Left lung (tissue), 10 donors: Measurements from ENCODE around the gene PRPH. TPM values are rescaled to one million over a fixed set of nuclear protein-coding genes. Genes with fewer than 3 reads are reported as not detected.

Source experiments
- ATAC-seq: fragments of 200-7000 bp; cut with Tn5 transposase; one replicate; pipeline ENCODE4 v1.9.1; 2020; ENCODE audit warnings: moderate library complexity
- DNase-seq, 4 donors: peaks; one replicate each; pipeline ENCODE4 v3.0.0-alpha.2; 2013 to 2020
- H3K27ac ChIP-seq, 2 donors: fragments of 200-600 bp; sonication (generic) in 1 of 2; one replicate each; pipeline versions ENCODE4 v1.5.0 to v1.8.0; 2020 to 2021
- H3K27me3 ChIP-seq, 2 donors: fragments of 200-600 bp; sonication (generic) in 1 of 2; one replicate each; pipeline versions ENCODE4 v1.5.0 to v1.8.0; 2020 to 2021
- H3K36me3 ChIP-seq, 2 donors: fragments of 200-600 bp; sonication (generic) in 1 of 2; one replicate each; pipeline versions ENCODE4 v1.5.0 to v1.8.0; 2020 to 2021
- H3K4me1 ChIP-seq, 2 donors: fragments of 200-600 bp; one replicate each; pipeline ENCODE4 v1.8.0; 2021
- H3K4me3 ChIP-seq, 2 donors: fragments of 200-600 bp; sonication (generic) in 1 of 2; one replicate each; pipeline versions ENCODE4 v1.5.0 to v1.8.0; 2020 to 2021; ENCODE audit warnings: mild to moderate bottlenecking in 1 of 2
- H3K9me3 ChIP-seq, 2 donors: fragments of 200-600 bp; sonication (generic) in 1 of 2; one replicate each; pipeline versions ENCODE4 v1.5.0 to v1.8.0; 2020 to 2021
- intact Hi-C, 2 donors: fragments of 100-400 bp; cut with DNase I; formaldehyde crosslinking; loops; one replicate each; pipeline versions ENCODE4 v1.11.2 to v1.14.2; 2022
- polyA plus RNA-seq, 6 donors: library from polyadenylated mRNA; unstranded; fragments of 120-200 nt; gene quantifications; one replicate each; pipeline ENCODE4 v1.2.1, GENCODE V29; 2013; ENCODE audit not compliant: insufficient read length in 6 of 6
- total RNA-seq, 2 donors: library from RNA; stranded (reverse); fragmentation: NEBNext Ultra II Directional; extraction: Animal tissue kit (Norgen Biotek cat#: 25700); gene quantifications; one replicate each; pipeline ENCODE4 v1.2.1, GENCODE V29; 2021
- TF ChIP-seq, protein P1 (sequence below), 2 donors: fragments of 200-600 bp; sonication (generic) in 1 of 2; IDR thresholded peaks; one replicate each; pipeline versions ENCODE4 v1.5.0 to v1.8.0; 2021; ENCODE audit warnings: antibody characterized with exemption in 2 of 2
- donor health status: DM: no; HTN: yes; CAD: no.
- donor health status: DM: no; HTN: no; CAD: no.

Gene PRPH
- total and polyA plus RNA-seq, 8 donors: 0.26 to 2.4 (median 1.7) TPM; not detected in 1

DNA sequence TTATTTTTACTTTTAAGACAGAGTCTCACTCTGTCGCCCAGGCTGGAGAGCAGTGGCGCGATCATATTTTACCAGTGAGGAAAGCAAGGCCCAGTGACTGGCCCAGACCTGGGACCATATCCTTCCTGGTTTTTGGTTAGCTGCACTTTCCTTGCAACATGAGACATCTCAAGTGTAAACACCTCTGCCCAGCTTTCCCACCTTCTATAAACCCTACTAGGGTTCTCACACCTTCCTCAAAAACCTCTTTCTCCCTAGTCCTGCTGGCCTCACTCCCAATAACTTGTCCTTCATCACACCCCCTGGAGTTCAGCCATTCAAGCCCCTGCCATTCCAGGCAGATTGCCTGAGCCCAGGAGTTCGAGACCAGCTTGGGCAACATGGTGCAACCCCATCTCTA lies 10.3 kb upstream of the PRPH start:
- TF ChIP-seq, protein P1, sequence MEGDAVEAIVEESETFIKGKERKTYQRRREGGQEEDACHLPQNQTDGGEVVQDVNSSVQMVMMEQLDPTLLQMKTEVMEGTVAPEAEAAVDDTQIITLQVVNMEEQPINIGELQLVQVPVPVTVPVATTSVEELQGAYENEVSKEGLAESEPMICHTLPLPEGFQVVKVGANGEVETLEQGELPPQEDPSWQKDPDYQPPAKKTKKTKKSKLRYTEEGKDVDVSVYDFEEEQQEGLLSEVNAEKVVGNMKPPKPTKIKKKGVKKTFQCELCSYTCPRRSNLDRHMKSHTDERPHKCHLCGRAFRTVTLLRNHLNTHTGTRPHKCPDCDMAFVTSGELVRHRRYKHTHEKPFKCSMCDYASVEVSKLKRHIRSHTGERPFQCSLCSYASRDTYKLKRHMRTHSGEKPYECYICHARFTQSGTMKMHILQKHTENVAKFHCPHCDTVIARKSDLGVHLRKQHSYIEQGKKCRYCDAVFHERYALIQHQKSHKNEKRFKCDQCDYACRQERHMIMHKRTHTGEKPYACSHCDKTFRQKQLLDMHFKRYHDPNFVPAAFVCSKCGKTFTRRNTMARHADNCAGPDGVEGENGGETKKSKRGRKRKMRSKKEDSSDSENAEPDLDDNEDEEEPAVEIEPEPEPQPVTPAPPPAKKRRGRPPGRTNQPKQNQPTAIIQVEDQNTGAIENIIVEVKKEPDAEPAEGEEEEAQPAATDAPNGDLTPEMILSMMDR (IDR thresholded peaks at IDR 0.05): no peak
- H3K4me3 ChIP-seq: no peak overlapping the region
- H3K27me3 ChIP-seq: peaks cover 0 to 34% of the 10 kb centered on the region in 2 donors
- H3K27ac ChIP-seq: no peak overlapping the region
- no peaks in the 10 kb centered on the region for H3K36me3 ChIP-seq
- no peak for DNase-seq
- H3K4me1 ChIP-seq: peaks cover 2 to 16% of the 10 kb centered on the region in 2 donors
- no peak for ATAC-seq
- intact Hi-C loops: loop anchor here in 1 of 2 donors (10.0 kb wide), 1 partner anchor 60 kb away; the partner anchor contains the start of gene DNAJC22
- no peaks in the 10 kb centered on the region for H3K9me3 ChIP-seq

DNA sequence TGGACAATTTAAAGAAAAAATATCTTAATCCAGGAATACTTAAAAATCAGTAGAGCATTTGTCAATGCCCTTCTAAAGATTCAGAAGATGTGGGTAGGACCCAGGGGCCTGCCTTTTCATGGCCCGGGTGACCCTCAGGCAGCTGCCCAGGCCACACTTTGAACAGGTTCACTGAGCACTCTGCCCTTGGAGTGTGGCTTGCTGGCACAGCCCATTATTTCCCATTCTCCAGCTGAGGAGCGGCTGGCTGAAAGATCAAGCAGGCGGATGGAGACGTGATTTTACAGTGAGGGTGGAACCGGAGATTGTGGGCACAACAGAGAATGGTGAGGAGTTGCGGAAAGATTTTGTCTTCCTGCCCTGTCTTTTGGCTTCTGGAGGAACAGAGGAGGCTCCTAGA lies 7.1 kb upstream of the PRPH start:
- H3K27me3 ChIP-seq: peaks cover 0 to 34% of the 10 kb centered on the region in 2 donors
- ATAC-seq: no peak
- intact Hi-C loops: loop anchor here in 1 of 2 donors (10.0 kb wide), 1 partner anchor 57 kb away; the partner anchor contains the start of gene DNAJC22

DNA sequence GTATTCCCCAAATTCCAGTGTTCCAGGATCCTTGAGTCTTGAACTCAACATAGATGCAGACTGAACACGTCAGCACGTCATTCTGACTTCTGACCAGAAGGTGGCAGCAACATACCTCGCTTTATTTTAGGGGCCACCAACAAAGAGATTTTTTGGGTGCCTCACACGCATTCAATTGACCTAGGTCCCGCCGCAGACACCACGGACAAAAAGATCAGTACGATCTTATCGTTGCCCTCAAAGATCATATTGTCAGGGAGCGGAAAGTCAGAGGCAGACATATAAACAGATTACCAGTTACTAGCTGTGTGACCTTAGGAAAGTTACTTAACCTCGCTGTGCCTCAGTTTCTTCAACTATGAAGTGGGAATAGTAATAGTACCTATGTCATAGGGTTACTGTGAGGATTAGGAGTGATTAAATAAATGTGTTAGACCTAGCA lies 6.5 kb upstream of the PRPH start:
- peak; percentile 81 for ATAC-seq
- intact Hi-C loops: loop anchor here in 1 of 2 donors (10.0 kb wide), 1 partner anchor 56 kb away; the partner anchor contains the start of gene DNAJC22
- DNase-seq: peak in 2 of 4 donors; percentile 48 to 68

More for the DNA sequence above, 7.1 kb upstream of the PRPH start:
- TF ChIP-seq, protein P1 (IDR thresholded peaks at IDR 0.05): no peak
- Histone ChIP-seq H3K9me3 (no peaks in the 10 kb centered on the region), H3K36me3 (no peaks in the 10 kb centered on the region), H3K4me3 (no peak overlapping the region), H3K4me1 (peaks cover 0 to 3% of the 10 kb centered on the region in 2 donors), H3K27ac (no peak overlapping the region)
- no peak for DNase-seq

DNA sequence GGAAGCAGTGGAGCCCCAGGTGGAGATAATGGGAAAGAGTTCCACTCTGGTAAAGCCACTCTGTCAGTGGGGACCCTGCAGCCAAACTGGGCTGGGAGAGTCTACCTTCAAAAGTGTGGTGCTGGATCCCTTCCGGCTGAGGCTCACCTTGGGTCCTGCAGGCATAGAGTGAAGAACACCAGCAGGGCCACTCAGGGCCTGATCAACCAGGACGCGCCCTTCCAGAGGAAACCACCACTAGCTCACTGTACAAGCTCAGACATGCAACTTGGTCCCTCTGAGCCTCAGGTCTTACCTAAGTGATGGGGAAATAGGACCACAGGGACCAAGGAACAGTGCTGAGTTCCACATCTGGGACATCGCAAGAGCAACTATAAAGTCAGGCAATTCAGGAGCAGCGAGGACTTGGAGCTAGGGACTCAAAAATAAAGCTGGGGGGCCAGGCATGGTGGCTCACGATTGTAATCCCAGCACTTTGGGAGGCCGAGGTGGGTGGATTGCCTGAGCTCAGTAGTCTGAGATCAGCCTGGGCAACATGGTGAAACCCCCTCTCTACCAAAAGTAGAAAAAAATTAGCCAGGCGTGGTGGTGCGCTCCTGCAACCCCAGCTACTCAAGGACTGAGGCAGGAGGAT lies 5.9 kb upstream of the PRPH start:
- intact Hi-C loops: loop anchor here in 1 of 2 donors (10.0 kb wide), 1 partner anchor 56 kb away; the partner anchor contains the start of gene DNAJC22
- peaks cover 0 to 9% of the 10 kb centered on the region in 2 donors for H3K4me1 ChIP-seq
- DNase-seq: no peak
- H3K9me3 ChIP-seq: no peaks in the 10 kb centered on the region
- no peak for ATAC-seq
- no peaks in the 10 kb centered on the region for H3K36me3 ChIP-seq
- H3K27me3 ChIP-seq: peaks cover 0 to 41% of the 10 kb centered on the region in 2 donors
- TF ChIP-seq, protein P1 (IDR thresholded peaks at IDR 0.05): no peak
- H3K27ac ChIP-seq: no peak overlapping the region
- no peak overlapping the region for H3K4me3 ChIP-seq

More for the DNA sequence above, 6.5 kb upstream of the PRPH start:
- Histone ChIP-seq H3K4me3 (no peak overlapping the region), H3K27me3 (peaks cover 0 to 40% of the 10 kb centered on the region in 2 donors), H3K9me3 (no peaks in the 10 kb centered on the region), H3K4me1 (peaks cover 0 to 8% of the 10 kb centered on the region in 2 donors), H3K36me3 (no peaks in the 10 kb centered on the region), H3K27ac (no peak overlapping the region)
- TF ChIP-seq, protein P1 (IDR thresholded peaks at IDR 0.05): peak; percentile 80 to 87

DNA sequence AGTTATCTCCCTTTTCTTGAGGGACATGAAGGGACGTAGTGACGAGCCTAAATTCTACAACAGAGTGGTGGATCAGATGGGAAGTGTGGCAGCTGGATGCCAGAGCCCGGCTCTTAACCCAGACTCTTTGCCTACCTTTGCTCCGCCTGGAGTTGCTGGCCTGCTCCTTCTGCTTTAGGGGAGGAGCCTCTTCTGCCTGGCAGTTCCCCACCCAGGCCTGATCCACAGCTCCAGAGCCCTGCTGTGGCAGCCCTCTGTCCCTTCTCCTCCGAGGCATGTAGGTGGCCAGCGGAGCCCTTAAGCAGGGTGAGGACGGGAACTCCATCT lies 2.3 kb upstream of the PRPH start:
- intact Hi-C loops: no loop called here
- Histone ChIP-seq H3K9me3 (no peaks in the 10 kb centered on the region), H3K4me3 (no peak overlapping the region), H3K27ac (no peak overlapping the region), H3K36me3 (no peaks in the 10 kb centered on the region), H3K27me3 (peaks cover 33 to 53% of the 10 kb centered on the region in 2 donors), H3K4me1 (peaks cover 20 to 22% of the 10 kb centered on the region in 2 donors)
- DNase-seq (no peak), ATAC-seq (no peak)
- TF ChIP-seq, protein P1 (IDR thresholded peaks at IDR 0.05): no peak
